ENCODE results near the gene MRPL38. TPM values are rescaled to one million over a fixed set of nuclear protein-coding genes. Genes with fewer than 3 reads are reported as not detected.
"Not testable (repeated sequence)": the region's sequence is repeated elsewhere in the genome, so short reads cannot be mapped to it uniquely, and the experiment has no call there.

Gene MRPL38
- total RNA-seq, 1 experiment from 2014 or later, result 219 TPM

GRCh38 chr17:75853433-75853832 is 51.3 kb downstream of the MRPL38 start:
- peaks cover 6 to 9% of the 10 kb centered on the region in 2 experiments; a peak in 3 of 4 replicates for H3K36me3 ChIP-seq (ENCODE audit: control insufficient read depth in 1 of 2, insufficient read depth in 2 of 2, low read length in 2 of 2)
- H3K4me2 ChIP-seq (ENCODE audit: low read length), result peak overlapping the region; percentile 96; the same call in 1 of the 2 replicates
- no peak overlapping the region for H3K4me3 ChIP-seq (replicated peaks in 1 of 2; ENCODE audit: low read depth in 1 of 2, low read length in 2 of 2)
- intact Hi-C loops (cut with micrococcal nuclease), result loop anchor here (10.0 kb wide), 1 partner anchor 179 kb away; no protein-coding TSS in a partner anchor
- no TSS peak for BruUV-seq (replicated peaks)
- H3K9me2 ChIP-seq (ENCODE audit: insufficient read depth), result no peaks in the 10 kb centered on the region
- no peak overlapping the region for H3K27ac ChIP-seq (ENCODE audit: low read depth, low read length)
- no peak for ATAC-seq
- peak overlapping the region; percentile 8; the same call in 1 of the 2 replicates for H3K9ac ChIP-seq (ENCODE audit: low read length)
- peaks cover 12 to 30% of the 10 kb centered on the region in 2 experiments for H3K4me1 ChIP-seq (ENCODE audit: control insufficient read depth in 1 of 2, insufficient read depth in 2 of 2, low read length in 2 of 2)
- H3K27me3 ChIP-seq (ENCODE audit: insufficient read depth, low read length), result no peaks in the 10 kb centered on the region
- H3K9me3 ChIP-seq (ENCODE audit: control insufficient read depth in 1 of 2, insufficient read depth in 1 of 2, low read depth in 1 of 2, low read length in 2 of 2), result no peaks in the 10 kb centered on the region
- no peaks in the 10 kb centered on the region for H4K20me1 ChIP-seq (ENCODE audit: insufficient read depth)
- ChIA-PET RAD21 (ENCODE audit: low non-redundant PET in 1 of 2, low total read pairs in 2 of 2, uncharacterized antibody in 2 of 2, unreplicated experiment in 2 of 2) (no interaction called here), POLR2A (interaction anchor here (6.8 kb wide), 1 partner anchor 76 kb away, joined by 83 read pairs; a partner anchor contains a TSS), CTCF (interaction anchor here (4.3 kb wide), 1 partner anchor 7 kb away, joined by 46 read pairs; no protein-coding TSS in a partner anchor)
- no peak for TF ChIP-seq SIN3A (IDR thresholded peaks at IDR 0.05; ENCODE audit: low read depth)
- no peak for TF ChIP-seq EGR1 (IDR thresholded peaks at IDR 0.05; ENCODE audit: low read depth)
- TF ChIP-seq ATF3 (IDR thresholded peaks at IDR 0.05), result no peak
- no peak for TF ChIP-seq ZNF274 (IDR thresholded peaks at IDR 0.05; ENCODE audit: low read depth, low read length)
- no peak for TF ChIP-seq ZFX (IDR thresholded peaks at IDR 0.05)
- TF ChIP-seq REST (IDR thresholded peaks at IDR 0.05; ENCODE audit: low read depth), result no peak
- TF ChIP-seq FOSL1 (IDR thresholded peaks at IDR 0.05; ENCODE audit: low read depth), result no peak
- TF ChIP-seq RAD21 (IDR thresholded peaks at IDR 0.05; ENCODE audit: low read depth), result no peak
- TF ChIP-seq POLR2AphosphoS5 (IDR thresholded peaks at IDR 0.05; ENCODE audit: low read depth, low read length), result no peak
- TF ChIP-seq CEBPB (IDR thresholded peaks at IDR 0.05; ENCODE audit: low read depth), result no peak
- no peak for TF ChIP-seq JUND (IDR thresholded peaks at IDR 0.05)
- no peak for TF ChIP-seq CBX3 (IDR thresholded peaks at IDR 0.05; ENCODE audit: low read depth)
- TF ChIP-seq ELF1 (IDR thresholded peaks at IDR 0.05; ENCODE audit: borderline replicate concordance, low read depth), result no peak
- no peak for TF ChIP-seq MAX (IDR thresholded peaks at IDR 0.05)
- H2AFZ ChIP-seq (ENCODE audit: low read depth, low read length, poor library complexity, severe bottlenecking), result no peak overlapping the region
- peaks cover 20% of the 10 kb centered on the region; the same call in 1 of the 2 replicates for H3K79me2 ChIP-seq (ENCODE audit: insufficient read depth, low read length)
- DNase-seq (ENCODE audit: low read depth, low spot score), result no peak

GRCh38 chr17:75851693-75851991 is 53.0 kb downstream of the MRPL38 start:
- H3K9me2 ChIP-seq (ENCODE audit: insufficient read depth); H3K9ac ChIP-seq (ENCODE audit: low read length); H3K27me3 ChIP-seq (ENCODE audit: insufficient read depth, low read length); H3K9me3 ChIP-seq (ENCODE audit: control insufficient read depth in 1 of 2, insufficient read depth in 1 of 2, low read depth in 1 of 2, low read length in 2 of 2); RAD21 ChIA-PET (ENCODE audit: low non-redundant PET in 1 of 2, low total read pairs in 2 of 2, uncharacterized antibody in 2 of 2, unreplicated experiment in 2 of 2); H3K4me2 ChIP-seq (ENCODE audit: low read length); H3K4me3 ChIP-seq (replicated peaks in 1 of 2; ENCODE audit: low read depth in 1 of 2, low read length in 2 of 2); DNase-seq (ENCODE audit: low read depth, low spot score); ATAC-seq; BruUV-seq (replicated peaks); H3K27ac ChIP-seq (ENCODE audit: low read depth, low read length); H4K20me1 ChIP-seq (ENCODE audit: insufficient read depth); H2AFZ ChIP-seq (ENCODE audit: low read depth, low read length, poor library complexity, severe bottlenecking): not testable (repeated sequence)
- ChIA-PET POLR2A (interaction anchor here (0.7 kb wide), 1 partner anchor 28 kb away, joined by 7 read pairs; no protein-coding TSS in a partner anchor), CTCF (interaction anchor here (0.5 to 1.5 kb wide), 2 partner anchors 9 to 86 kb away, joined by 3 to 7 read pairs; no protein-coding TSS in a partner anchor)
- Histone ChIP-seq H3K4me1 (ENCODE audit: control insufficient read depth in 1 of 2, insufficient read depth in 2 of 2, low read length in 2 of 2) (peaks cover 18 to 43% of the 10 kb centered on the region in 2 experiments), H3K79me2 (ENCODE audit: insufficient read depth, low read length) (peaks cover 20% of the 10 kb centered on the region; the same call in 1 of the 2 replicates), H3K36me3 (ENCODE audit: control insufficient read depth in 1 of 2, insufficient read depth in 2 of 2, low read length in 2 of 2) (peaks cover 23 to 25% of the 10 kb centered on the region in 2 experiments; a peak in 3 of 4 replicates)
- intact Hi-C loops (cut with micrococcal nuclease), result loop anchor here (10.0 kb wide), 1 partner anchor 177 kb away; no protein-coding TSS in a partner anchor
